Endothelial cell of umbilical vein (primary cell): ENCODE data around the gene PCSK6. TPM values are rescaled to one million over a fixed set of nuclear protein-coding genes. Genes with fewer than 3 reads are reported as not detected.

Experiments used
- BruUV-seq: library from RNA; stranded (reverse); fragments of 400-500 nt; replicated peaks from 2 replicates; lab custom pipeline; 2021; lab: Mats Ljungman, UMichigan
- CTCF ChIA-PET: fragments of 300-600, 350-600 bp; sonication (Branson Sonifier 250); formaldehyde crosslinking; loops from one replicate; lab custom pipeline; 2021; ENCODE audit warnings: antibody characterized with exemption, inconsistent platforms; lab: Charles Lee
- POLR2A ChIA-PET: fragments of 300-600, 350-600 bp; sonication (Branson Sonifier 250); formaldehyde crosslinking; loops from one replicate; lab custom pipeline; 2021; ENCODE audit warnings: antibody characterized with exemption, inconsistent platforms; lab: Charles Lee
- DNase-seq: peaks from one replicate; pipeline ENCODE4 v3.0.0-alpha.2; 2011; ENCODE audit warnings: low read depth, low spot score
- FAIRE-seq: peaks from 2 replicates; lab custom pipeline; 2011; peaks lifted over from hg19 to GRCh38; lab: Jason Lieb, UNC
- H2AFZ ChIP-seq: 2 replicates; pipeline ENCODE4 v1.6.0; 2012; ENCODE audit warnings: low read depth, low read length, control low read depth, inconsistent platforms
- H3K27ac ChIP-seq: 2 replicates; pipeline ENCODE4 v1.5.1; 2011; ENCODE audit warnings: low read depth, mild to moderate bottlenecking, control low read depth, low read length, moderate library complexity; ENCODE audit not compliant: insufficient read depth
- H3K27me3 ChIP-seq, 2 experiments: 2 replicates each; pipeline versions ENCODE4 v1.6.0 to v1.6.1; 2011; ENCODE audit warnings: low read length in 2 of 2, mixed read lengths in 1 of 2; ENCODE audit not compliant: control insufficient read depth in 2 of 2, insufficient read depth in 2 of 2
- H3K36me3 ChIP-seq, 2 experiments: 2 replicates in 1 of 2; 3 replicates in 1 of 2; pipeline ENCODE4 v1.5.1; 2011; ENCODE audit warnings: low read length in 2 of 2, mild to moderate bottlenecking in 1 of 2, moderate library complexity in 1 of 2; ENCODE audit not compliant: control insufficient read depth in 2 of 2, insufficient read depth in 2 of 2; ENCODE audit errors: extremely low read depth in 1 of 2
- H3K4me1 ChIP-seq: 3 replicates; pipeline ENCODE4 v1.5.1; 2011; ENCODE audit warnings: mild to moderate bottlenecking, low read length; ENCODE audit not compliant: control insufficient read depth, insufficient read depth; ENCODE audit errors: extremely low read depth
- H3K4me2 ChIP-seq: 2 replicates; pipeline ENCODE4 v1.6.1; 2011; ENCODE audit warnings: low read length, control low read depth, mixed read lengths; ENCODE audit not compliant: insufficient read depth
- H3K4me3 ChIP-seq, 3 experiments: fragments of 200-600 bp in 1 of 3; sonication (generic), shearing (Covaris generic) in 1 of 3; replicated peaks in 1 of 3; 2 replicates each; pipeline ENCODE4 v1.5.1; 2011 to 2016; ENCODE audit warnings: control low read depth in 3 of 3, low read length in 3 of 3, mild to moderate bottlenecking in 2 of 3, inconsistent platforms in 1 of 3, low read depth in 1 of 3, moderate library complexity in 1 of 3; ENCODE audit not compliant: insufficient read depth in 1 of 3
- H3K79me2 ChIP-seq: 2 replicates; pipeline ENCODE4 v1.6.0; 2012; ENCODE audit warnings: low read length, inconsistent platforms; ENCODE audit not compliant: control insufficient read depth, insufficient read depth
- H3K9ac ChIP-seq: replicated peaks from 2 replicates; pipeline ENCODE3; 2011; ENCODE audit warnings: low read length, control low read depth; ENCODE audit not compliant: insufficient read depth; ENCODE audit errors: extremely low read depth
- H3K9me1 ChIP-seq: replicated peaks from 3 replicates; pipeline ENCODE4 v1.6.0; 2011; ENCODE audit warnings: mild to moderate bottlenecking, low read length; ENCODE audit not compliant: control insufficient read depth, insufficient read depth; ENCODE audit errors: extremely low read depth
- H3K9me3 ChIP-seq: replicated peaks from 2 replicates; pipeline ENCODE4 v1.5.1; 2012; ENCODE audit warnings: low read length, inconsistent platforms; ENCODE audit not compliant: control insufficient read depth, insufficient read depth
- H4K20me1 ChIP-seq: replicated peaks from 2 replicates; pipeline ENCODE3; 2011; ENCODE audit warnings: mild to moderate bottlenecking, low read length; ENCODE audit not compliant: control insufficient read depth, insufficient read depth; ENCODE audit errors: extremely low read depth
- CTCF ChIP-seq, 2 donors: IDR thresholded peaks; 1 replicate in 1 of 2; 2 replicates in 1 of 2; pipeline ENCODE4 v1.5.1; 2011; ENCODE audit warnings: low read length in 2 of 2, mild to moderate bottlenecking in 2 of 2, moderate library complexity in 2 of 2, control low read depth in 1 of 2, inconsistent platforms in 1 of 2, low read depth in 1 of 2; ENCODE audit not compliant: insufficient read depth in 1 of 2; ENCODE audit errors: extremely low read depth in 1 of 2
- EZH2 ChIP-seq: IDR thresholded peaks from 2 replicates; pipeline ENCODE4 v1.6.1; 2012; ENCODE audit warnings: borderline replicate concordance, low read depth, mild to moderate bottlenecking, moderate library complexity, low read length, inconsistent platforms; ENCODE audit not compliant: severe bottlenecking
- FOS ChIP-seq: IDR thresholded peaks from 2 replicates; pipeline ENCODE4 v1.6.1; 2011; ENCODE audit warnings: mild to moderate bottlenecking, low read length, moderate library complexity, borderline replicate concordance; ENCODE audit not compliant: insufficient read depth
- GATA2 ChIP-seq: IDR thresholded peaks from 2 replicates; pipeline ENCODE4 v1.7.0; 2011; ENCODE audit warnings: low read depth, mild to moderate bottlenecking, moderate library complexity, mixed read lengths, low read length; ENCODE audit not compliant: insufficient read length, insufficient read depth
- JUN ChIP-seq: IDR thresholded peaks from 2 replicates; pipeline ENCODE4 v1.6.1; 2011; ENCODE audit warnings: borderline replicate concordance, low read depth; ENCODE audit not compliant: insufficient read length, insufficient read depth
- MAX ChIP-seq: IDR thresholded peaks from 2 replicates; pipeline ENCODE4 v1.6.1; 2011; ENCODE audit not compliant: insufficient read depth, insufficient read length
- MYC ChIP-seq: IDR thresholded peaks from one replicate; pipeline ENCODE4 v1.6.1; 2011; ENCODE audit warnings: mild to moderate bottlenecking, low read depth, low read length
- POLR2A ChIP-seq: IDR thresholded peaks from 2 replicates; pipeline ENCODE4 v1.6.1; 2012; ENCODE audit warnings: low read depth, mild to moderate bottlenecking, control low read depth, low read length
- POLR2AphosphoS5 ChIP-seq: IDR thresholded peaks from 2 replicates; pipeline ENCODE4 v1.6.1; 2012; ENCODE audit warnings: low read depth, mild to moderate bottlenecking, control low read depth, low read length, moderate library complexity; ENCODE audit not compliant: insufficient read depth
- dilution Hi-C: fragments of 300-500 bp; cut with MboI; formaldehyde crosslinking; loops from one replicate; pipeline ENCODE4 v1.15.0; 2019; ENCODE audit warnings: low sequenced_read_pairs; ENCODE audit not compliant: extremely low pct_ligation_motif_present
- intact Hi-C: fragments of 100-400 bp; cut with micrococcal nuclease; formaldehyde crosslinking; loops from one replicate; pipeline ENCODE4 v1.10.0; 2022
- polyA plus RNA-seq, 4 experiments: library from polyadenylated mRNA; depleted of rRNA in 3 of 4; stranded (reverse) in 3 of 4; unstranded in 1 of 4; fragments of >200 nt; gene quantifications; 2 replicates each; pipeline versions ENCODE4 v1.2.1 to v1.2.3, GENCODE V29; 2011 to 2012; ENCODE audit warnings: missing spikeins in 1 of 4
- total RNA-seq: library from RNA; stranded (reverse); gene quantifications from 2 replicates; pipeline ENCODE4 v1.2.3, GENCODE V29; 2021

Gene PCSK6
- total and polyA plus RNA-seq, 2 donors (not counting 3 experiments of a cell fraction or from before 2014, with no cell fraction given) = 0.18 to 0.69 TPM

- no TSS peak for BruUV-seq
- Histone ChIP-seq H3K27me3 (no peaks in the 10 kb centered on the region), H2AFZ (no peak overlapping the region), H3K79me2 (no peaks in the 10 kb centered on the region), H3K36me3 (no peaks in the 10 kb centered on the region), H3K9me3 (no peaks in the 10 kb centered on the region), H3K4me3 (no peak overlapping the region), H3K9ac (no peak overlapping the region), H3K4me1 (no peaks in the 10 kb centered on the region), H3K9me1 (no peaks in the 10 kb centered on the region), H4K20me1 (no peaks in the 10 kb centered on the region), H3K4me2 (no peak overlapping the region), H3K27ac (no peak overlapping the region)
- intact Hi-C loops = no loop called here
- DNase-seq = no peak
- FAIRE-seq = no peak
- ChIA-PET POLR2A (no interaction called here), CTCF (no interaction called here)
- dilution Hi-C loops = no loop called here
- TF ChIP-seq MYC = no peak
- TF ChIP-seq FOS = no peak
Observed at GRCh38 chr15:101322854-101323477, 166.5 kb downstream of the PCSK6 start.

- no peaks in the 10 kb centered on the region for H3K36me3 ChIP-seq
- no TSS peak for BruUV-seq
- DNase-seq (no peak), FAIRE-seq (no peak)
- no peaks in the 10 kb centered on the region for H3K9me3 ChIP-seq
- H3K4me3 ChIP-seq = no peak overlapping the region
- dilution Hi-C loops (no loop called here), intact Hi-C loops (no loop called here)
- no peaks in the 10 kb centered on the region for H3K9me1 ChIP-seq
- no peaks in the 10 kb centered on the region for H3K4me1 ChIP-seq
- no peaks in the 10 kb centered on the region for H3K27me3 ChIP-seq
- no peak overlapping the region for H3K4me2 ChIP-seq
- TF ChIP-seq POLR2AphosphoS5 (no peak), CTCF (IDR thresholded peaks at IDR 0.05; ENCODE audit: extremely low read depth in 1 of 2, insufficient read depth in 1 of 2, low read depth in 1 of 2, low read length in 2 of 2) (no peak), EZH2 (no peak), GATA2 (no peak), POLR2A (no peak), MYC (no peak), MAX (no peak), JUN (no peak), FOS (no peak)
- no peaks in the 10 kb centered on the region for H3K79me2 ChIP-seq
- ChIA-PET CTCF (interaction anchor here (3.0 kb wide), 1 partner anchor 320 kb away, joined by 23 read pairs; no protein-coding TSS in a partner anchor), POLR2A (no interaction called here)
- H2AFZ ChIP-seq = no peak overlapping the region
- no peak overlapping the region for H3K27ac ChIP-seq
- H4K20me1 ChIP-seq = no peaks in the 10 kb centered on the region
- no peak overlapping the region for H3K9ac ChIP-seq
Observed at GRCh38 chr15:101322016-101322695, 167.4 kb downstream of the PCSK6 start.
